Measurements from ENCODE around the gene GTF3C6. TPM values are rescaled to one million over a fixed set of nuclear protein-coding genes. Genes with fewer than 3 reads are reported as not detected.
"Not testable (repeated sequence)": the region's sequence is repeated elsewhere in the genome, so short reads cannot be mapped to it uniquely, and the experiment has no call there.

The GTF3C6 gene
- total RNA-seq, 1 experiment from 2014 or later = 146 TPM

- POLR2A ChIA-PET = no interaction called here
- peak; percentile 85 for ATAC-seq
- Histone ChIP-seq H3K27ac (ENCODE audit: low read length) (no peak overlapping the region), H3K4me3 (ENCODE audit: low read depth in 2 of 2, low read length in 2 of 2) (no peak overlapping the region), H3K4me1 (ENCODE audit: control insufficient read depth, insufficient read depth, low read length) (no peaks in the 10 kb centered on the region), H3K27me3 (ENCODE audit: control insufficient read depth, insufficient read depth, low read length) (no peaks in the 10 kb centered on the region), H3K9me3 (ENCODE audit: control insufficient read depth, insufficient read depth, low read depth, low read length) (no peaks in the 10 kb centered on the region), H3K36me3 (ENCODE audit: control insufficient read depth, insufficient read depth, low read length) (peaks cover 47% of the 10 kb centered on the region)
- in situ Hi-C loops (cut with HindIII; ENCODE audit: low pct_unique_long_range_greater_than_20kb, low sequenced_read_pairs) (no loop called here), intact Hi-C loops (cut with micrococcal nuclease; ENCODE audit: unreplicated experiment) (loop anchor here (5.0 kb wide), 1 partner anchor 201 kb away; no protein-coding TSS in a partner anchor)
- peak; percentile 36 for DNase-seq (ENCODE audit: low read depth, low spot score)
- CTCF ChIA-PET = interaction anchor here (0.5 to 1.4 kb wide), 6 partner anchors 31 to 483 kb away, joined by 3 to 9 read pairs (median 3); a partner anchor contains a TSS
- no TSS peak for BruUV-seq (replicated peaks)
- no peak for TF ChIP-seq SIN3A (IDR thresholded peaks at IDR 0.05; ENCODE audit: borderline replicate concordance, insufficient read depth, low read depth, low read length)
- TF ChIP-seq TCF7L2 (IDR thresholded peaks at IDR 0.05; ENCODE audit: low read depth, low read length) = no peak
- TF ChIP-seq REST (IDR thresholded peaks at IDR 0.05; ENCODE audit: insufficient read depth in 1 of 2, low read depth in 2 of 2, low read length in 1 of 2) = no peak
- TF ChIP-seq POLR2AphosphoS5 (IDR thresholded peaks at IDR 0.05; ENCODE audit: low read depth, low read length) = no peak
- no peak; the same call in 1 of the 2 replicates for TF ChIP-seq CTCF (IDR thresholded peaks at IDR 0.05)
Measured at GRCh38 chr6:111011360-111012142, 53.0 kb downstream of the GTF3C6 start.

GRCh38 chr6:111012143-111012452 lies 53.6 kb downstream of the GTF3C6 start:
- ChIA-PET POLR2A (no interaction called here), CTCF (interaction anchor here (1.4 kb wide), 1 partner anchor 484 kb away, joined by 3 read pairs; no protein-coding TSS in a partner anchor)
- Histone ChIP-seq H3K9me3 (ENCODE audit: control insufficient read depth, insufficient read depth, low read depth, low read length) (no peaks in the 10 kb centered on the region), H3K27me3 (ENCODE audit: control insufficient read depth, insufficient read depth, low read length) (no peaks in the 10 kb centered on the region), H3K36me3 (ENCODE audit: control insufficient read depth, insufficient read depth, low read length) (peaks cover 45% of the 10 kb centered on the region), H3K4me1 (ENCODE audit: control insufficient read depth, insufficient read depth, low read length) (no peaks in the 10 kb centered on the region), H3K27ac (ENCODE audit: low read length) (no peak overlapping the region), H3K4me3 (ENCODE audit: low read depth in 2 of 2, low read length in 2 of 2) (no peak overlapping the region)
- BruUV-seq (replicated peaks) = no TSS peak
- DNase-seq (ENCODE audit: low read depth, low spot score) (no peak), ATAC-seq (no peak)
- in situ Hi-C loops (cut with HindIII; ENCODE audit: low pct_unique_long_range_greater_than_20kb, low sequenced_read_pairs) (no loop called here), intact Hi-C loops (cut with micrococcal nuclease; ENCODE audit: unreplicated experiment) (loop anchor here (5.0 kb wide), 1 partner anchor 200 kb away; no protein-coding TSS in a partner anchor)
- TF ChIP-seq SIN3A (IDR thresholded peaks at IDR 0.05; ENCODE audit: borderline replicate concordance, insufficient read depth, low read depth, low read length) (no peak), CTCF (IDR thresholded peaks at IDR 0.05) (no peak), POLR2AphosphoS5 (IDR thresholded peaks at IDR 0.05; ENCODE audit: low read depth, low read length) (no peak)

GRCh38 chr6:111012520-111012919 lies 54.0 kb downstream of the GTF3C6 start:
- H3K4me3 ChIP-seq (ENCODE audit: low read depth in 2 of 2, low read length in 2 of 2); ATAC-seq; H3K27me3 ChIP-seq (ENCODE audit: control insufficient read depth, insufficient read depth, low read length); H3K4me1 ChIP-seq (ENCODE audit: control insufficient read depth, insufficient read depth, low read length); in situ Hi-C loops (cut with HindIII; ENCODE audit: low pct_unique_long_range_greater_than_20kb, low sequenced_read_pairs); H3K27ac ChIP-seq (ENCODE audit: low read length); H3K9me3 ChIP-seq (ENCODE audit: control insufficient read depth, insufficient read depth, low read depth, low read length); BruUV-seq (replicated peaks); POLR2A ChIA-PET; DNase-seq (ENCODE audit: low read depth, low spot score): not testable (repeated sequence)
- CTCF ChIA-PET = interaction anchor here (0.5 kb wide), 1 partner anchor 1030 kb away, joined by 3 read pairs; no protein-coding TSS in a partner anchor
- H3K36me3 ChIP-seq (ENCODE audit: control insufficient read depth, insufficient read depth, low read length) = peaks cover 41% of the 10 kb centered on the region
- intact Hi-C loops (cut with micrococcal nuclease; ENCODE audit: unreplicated experiment) = loop anchor here (5.0 kb wide), 1 partner anchor 200 kb away; no protein-coding TSS in a partner anchor

Measured in Panc1 (cell line).